HepG2 (cell line): Measurements from ENCODE around the gene IL6ST. TPM values are rescaled to one million over a fixed set of nuclear protein-coding genes. Genes with fewer than 3 reads are reported as not detected.

Source experiments
- BCLAF1 ChIP-seq: fragments of 450-650 bp; IDR thresholded peaks from 2 replicates; pipeline ENCODE4 v1.6.1; 2017; ENCODE audit warnings: mild to moderate bottlenecking
- BRF2 ChIP-seq: sonication (generic); formaldehyde crosslinking; IDR thresholded peaks from 2 replicates; pipeline ENCODE4 v1.8.1; 2022; ENCODE audit warnings: mild to moderate bottlenecking, missing genetic modification reagents
- ELK4 ChIP-seq: sonication (generic); formaldehyde crosslinking; IDR thresholded peaks from 2 replicates; pipeline ENCODE4 v1.9.0; 2021; ENCODE audit warnings: missing genetic modification reagents, borderline replicate concordance
- GATAD1 ChIP-seq: IDR thresholded peaks from 2 replicates; pipeline ENCODE4 v1.6.1; 2016; ENCODE audit warnings: missing genetic modification reagents, missing compliant biosample characterization
- GMEB1 ChIP-seq: sonication (generic); formaldehyde crosslinking; IDR thresholded peaks from 2 replicates; pipeline ENCODE4 v1.5.1; 2020; ENCODE audit warnings: missing genetic modification reagents, mild to moderate bottlenecking, borderline replicate concordance
- KLF9 ChIP-seq: IDR thresholded peaks from 2 replicates; pipeline ENCODE4 v1.6.1; 2016; ENCODE audit warnings: low read depth
- MIXL1 ChIP-seq: IDR thresholded peaks from 2 replicates; pipeline ENCODE4 v1.6.1; 2016
- PTBP1 ChIP-seq: fragments of 200-400 bp; formaldehyde crosslinking; IDR thresholded peaks from 2 replicates; pipeline ENCODE4 v1.6.1; 2018; ENCODE audit warnings: low read length, low read depth; ENCODE audit not compliant: poor library complexity, severe bottlenecking
- SALL2 ChIP-seq: sonication (generic); formaldehyde crosslinking; IDR thresholded peaks from 2 replicates; pipeline ENCODE4 v1.8.1; 2023; ENCODE audit warnings: mild to moderate bottlenecking, missing genetic modification reagents, inconsistent platforms
- TOPORS ChIP-seq: sonication (generic); formaldehyde crosslinking; IDR thresholded peaks from 2 replicates; pipeline ENCODE4 v1.8.0; 2023; ENCODE audit warnings: mild to moderate bottlenecking, missing genetic modification reagents
- UBTF ChIP-seq: sonication (generic); formaldehyde crosslinking; IDR thresholded peaks from 2 replicates; pipeline ENCODE4 v1.4.0; 2020; ENCODE audit warnings: mild to moderate bottlenecking, missing genetic modification reagents
- ZFP1 ChIP-seq: IDR thresholded peaks from 2 replicates; pipeline ENCODE4 v1.6.1; 2016
- ZNF17 ChIP-seq: sonication (generic); formaldehyde crosslinking; IDR thresholded peaks from 2 replicates; pipeline ENCODE4 v1.5.0; 2020; ENCODE audit warnings: mild to moderate bottlenecking, missing genetic modification reagents
- ZNF557 ChIP-seq: sonication (generic); formaldehyde crosslinking; IDR thresholded peaks from 2 replicates; pipeline ENCODE4 v1.4.0; 2020; ENCODE audit warnings: missing genetic modification reagents
- ZNF652 ChIP-seq: IDR thresholded peaks from 2 replicates; pipeline ENCODE4 v1.6.1; 2016; ENCODE audit warnings: low read depth, borderline replicate concordance
- ZNF710 ChIP-seq: sonication (generic); formaldehyde crosslinking; IDR thresholded peaks from 2 replicates; pipeline ENCODE4 v1.5.0; 2020; ENCODE audit warnings: mild to moderate bottlenecking, missing genetic modification reagents, borderline replicate concordance
- ZSCAN22 ChIP-seq: sonication (generic); formaldehyde crosslinking; IDR thresholded peaks from 2 replicates; pipeline ENCODE4 v1.4.0; 2020; ENCODE audit warnings: mild to moderate bottlenecking, missing genetic modification reagents
- polyA plus RNA-seq, 8 experiments: library from polyadenylated mRNA; depleted of rRNA in 3 of 8; stranded (reverse) in 7 of 8; unstranded in 1 of 8; fragments of >200 nt; fragmentation: Illumina TruSeq in 4 of 8; extraction: Trizol in 4 of 8; gene quantifications; 2 replicates each; pipeline versions ENCODE4 v1.2.1 to v1.2.3, GENCODE V29; 2011 to 2016; ENCODE audit warnings: low read depth in 4 of 8, missing spikeins in 1 of 8, mixed read lengths in 1 of 8; ENCODE audit not compliant: insufficient read depth in 1 of 8
- total RNA-seq, 5 experiments: library from RNA; depleted of rRNA; stranded (reverse); fragments of >200 nt; fragmentation: Illumina TruSeq; extraction: Trizol; gene quantifications; 2 replicates each; pipeline ENCODE4 v1.2.3, GENCODE V29; 2016; ENCODE audit warnings: low read depth in 1 of 5

Gene IL6ST
- total and polyA plus RNA-seq, 2 of the 13 experiments (the other 11 are each of a cell fraction or from before 2014, with no cell fraction given): 66.6 to 166 TPM

GRCh38 chr5:55934115-55934613 lies 60.6 kb downstream of the IL6ST start (continued):
- no peak for TF ChIP-seq BCLAF1
- TF ChIP-seq ZFP1 (CRISPR knock-in tag): peak; percentile 89
- TF ChIP-seq SALL2 (CRISPR knock-in tag): peak; percentile 59; the same call in 1 of the 2 replicates
- peak; percentile 39; the same call in 1 of the 2 replicates for TF ChIP-seq GATAD1 (CRISPR knock-in tag)
- peak; percentile 72; the same call in 1 of the 2 replicates for TF ChIP-seq BRF2
- TF ChIP-seq MIXL1 (CRISPR knock-in tag): peak; percentile 90
- no peak for TF ChIP-seq ELK4
- TF ChIP-seq ZSCAN22 (CRISPR knock-in tag): no peak
- TF ChIP-seq PTBP1: no peak
- TF ChIP-seq KLF9 (CRISPR knock-in tag): no peak
- TF ChIP-seq UBTF (CRISPR knock-in tag): peak; percentile 31; the same call in 1 of the 2 replicates
- no peak; the same call in 1 of the 2 replicates for TF ChIP-seq TOPORS
- peak; percentile 52; the same call in 1 of the 2 replicates for TF ChIP-seq GMEB1
- no peak for TF ChIP-seq ZNF17 (CRISPR knock-in tag)
- peak; percentile 88; the same call in 1 of the 2 replicates for TF ChIP-seq ZNF710
- no peak for TF ChIP-seq ZNF557
- TF ChIP-seq ZNF652 (CRISPR knock-in tag): peak; percentile 8; the same call in 1 of the 2 replicates
